HCT116 (cell line): ENCODE data around the gene CDH13.

Experiments
- CEBPB ChIP-seq: IDR thresholded peaks from 2 replicates; pipeline ENCODE4 v1.6.1; 2012; ENCODE audit warnings: low read depth
- CTCF ChIP-seq, 3 experiments: fragments of 200-600 bp in 1 of 3; sonication (generic) in 1 of 3; IDR thresholded peaks in 2 of 3; conservative IDR thresholded peaks in 1 of 3; 2 replicates each; pipeline ENCODE4 v1.5.1; 2012 to 2017; ENCODE audit warnings: low read depth in 2 of 3, low read length in 2 of 3, antibody characterized with exemption in 1 of 3, borderline replicate concordance in 1 of 3, control low read depth in 1 of 3, mild to moderate bottlenecking in 1 of 3, mixed read lengths in 1 of 3, mixed run types in 1 of 3, moderate library complexity in 1 of 3; ENCODE audit not compliant: insufficient read depth in 1 of 3
- EZH2 ChIP-seq: fragments of 200-600 bp; sonication (generic); IDR thresholded peaks from 2 replicates; pipeline ENCODE4 v1.6.1; 2017; ENCODE audit warnings: antibody characterized with exemption, mixed run types
- EZH2phosphoT487 ChIP-seq: fragments of 200-600 bp; IDR thresholded peaks from 2 replicates; pipeline ENCODE4 v1.6.1; 2018; ENCODE audit warnings: antibody characterized with exemption, borderline replicate concordance
- JUND ChIP-seq: IDR thresholded peaks from 2 replicates; pipeline ENCODE4 v1.6.1; 2012
- MAX ChIP-seq: IDR thresholded peaks from 2 replicates; pipeline ENCODE4 v1.6.1; 2012
- POLR2A ChIP-seq: IDR thresholded peaks from 2 replicates; pipeline ENCODE4 v1.7.0; 2011; ENCODE audit warnings: borderline replicate concordance; ENCODE audit not compliant: insufficient read depth, insufficient read length; ENCODE audit errors: extremely low read depth
- RAD21 ChIP-seq: IDR thresholded peaks from 2 replicates; pipeline ENCODE4 v1.6.1; 2012; ENCODE audit warnings: low read depth, mild to moderate bottlenecking
- REST ChIP-seq: IDR thresholded peaks from 2 replicates; pipeline ENCODE4 v1.6.1; 2012; ENCODE audit warnings: low read depth
- SIN3A ChIP-seq: IDR thresholded peaks from 2 replicates; pipeline ENCODE4 v1.6.1; 2012; ENCODE audit warnings: low read depth
- SP1 ChIP-seq: IDR thresholded peaks from 2 replicates; pipeline ENCODE4 v1.6.1; 2012; ENCODE audit warnings: low read depth
- TCF7L2 ChIP-seq: IDR thresholded peaks from 2 replicates; pipeline ENCODE4 v1.7.0; 2011; ENCODE audit warnings: borderline replicate concordance, inconsistent platforms; ENCODE audit not compliant: insufficient read depth, insufficient read length; ENCODE audit errors: extremely low read depth
- ZBTB33 ChIP-seq: IDR thresholded peaks from 2 replicates; pipeline ENCODE4 v1.6.1; 2011; ENCODE audit warnings: mild to moderate bottlenecking, low read length, moderate library complexity; ENCODE audit not compliant: insufficient replicate concordance; ENCODE audit errors: extremely low read depth
- ZNF274 ChIP-seq: fragments of 200-500 bp; sonication (Bioruptor generic); IDR thresholded peaks from 2 replicates; pipeline ENCODE4 v1.6.1; 2014; ENCODE audit warnings: mild to moderate bottlenecking, low read depth, low read length, inconsistent platforms

- TF ChIP-seq ZNF274 (no peak), CTCF (IDR thresholded peaks at IDR 0.05 in 2 of 3, conservative IDR thresholded peaks at IDR 0.05 in 1 of 3; ENCODE audit: borderline replicate concordance in 1 of 3, insufficient read depth in 1 of 3, low read depth in 2 of 3, low read length in 2 of 3) (no peak), POLR2A (no peak), RAD21 (no peak), TCF7L2 (no peak), CEBPB (no peak), SP1 (no peak), ZBTB33 (no peak), EZH2 (no peak), MAX (no peak), REST (no peak), EZH2phosphoT487 (no peak), JUND (no peak), SIN3A (no peak)
Measured at GRCh38 chr16:83046664-83047063, 419.9 kb downstream of the CDH13 start.
